K562 (cell line): Measurements from ENCODE around the gene BARHL2. TPM values are rescaled to one million over a fixed set of nuclear protein-coding genes. Genes with fewer than 3 reads are reported as not detected.

Experiments used
- ATAC-seq: fragments of 200-7000 bp; cut with Tn5 transposase; 3 replicates; pipeline ENCODE4 v1.9.1; 2020; ENCODE audit warnings: moderate library complexity
- BruUV-seq: library from RNA; stranded (reverse); fragments of 400-500 nt; replicated peaks from 2 replicates; lab custom pipeline; 2021; lab: Mats Ljungman, UMichigan
- CTCF ChIA-PET: fragments of 300-600 bp; formaldehyde crosslinking; extraction: SDS; loops from one replicate; lab custom pipeline; 2021; ENCODE audit warnings: low intra/inter-chr PET ratio; lab: Yijun Ruan, JAX
- POLR2A ChIA-PET: fragments of 300-600, 350-650 bp; sonication (Branson Sonifier 250); formaldehyde crosslinking; extraction: SDS; loops from one replicate; lab custom pipeline; 2021; ENCODE audit warnings: antibody characterized with exemption, inconsistent platforms; lab: Yijun Ruan, JAX
- DNase-seq, 4 experiments: peaks; one replicate each; pipeline versions ENCODE4 v3.0.0 to v3.0.0-alpha.2; 2011 to 2018; ENCODE audit warnings: low spot score in 3 of 4, mixed read lengths in 3 of 4; ENCODE audit errors: extremely low read depth in 1 of 4
- FAIRE-seq: peaks from 2 replicates; lab custom pipeline; 2011; peaks lifted over from hg19 to GRCh38; lab: Jason Lieb, UNC
- H2AFZ ChIP-seq: 2 replicates; pipeline ENCODE4 v1.6.0; 2011; ENCODE audit warnings: low read depth, low read length, control low read depth, inconsistent platforms
- H3K27ac ChIP-seq: fragments of 200-600 bp; 3 replicates; pipeline ENCODE4 v1.8.0; 2011; ENCODE audit warnings: low read depth, mild to moderate bottlenecking, control low read depth, inconsistent platforms, low read length, moderate library complexity, mixed read lengths; ENCODE audit errors: extremely low read depth
- H3K27me3 ChIP-seq, 2 experiments: fragments of 300-600 bp in 1 of 2; 2 replicates in 1 of 2; 3 replicates in 1 of 2; pipeline versions ENCODE4 v1.6.0 to v1.8.0; 2011; ENCODE audit warnings: inconsistent platforms in 2 of 2, low read length in 2 of 2, mild to moderate bottlenecking in 1 of 2, mixed read lengths in 1 of 2, moderate library complexity in 1 of 2; ENCODE audit not compliant: control insufficient read depth in 2 of 2, insufficient read depth in 2 of 2
- H3K36me3 ChIP-seq: fragments of 300-600 bp; 3 replicates; pipeline ENCODE4 v1.8.0; 2011; ENCODE audit warnings: mild to moderate bottlenecking, low read length, inconsistent platforms; ENCODE audit not compliant: control insufficient read depth, insufficient read depth
- H3K4me1 ChIP-seq, 2 experiments: fragments of 200-600 bp in 1 of 2; replicated peaks in 1 of 2; 2 replicates in 1 of 2; 3 replicates in 1 of 2; pipeline versions ENCODE4 v1.5.1 to v1.8.0; 2011; ENCODE audit warnings: inconsistent platforms in 2 of 2, low read length in 2 of 2, mild to moderate bottlenecking in 1 of 2, mixed read lengths in 1 of 2, moderate library complexity in 1 of 2; ENCODE audit not compliant: control insufficient read depth in 2 of 2, insufficient read depth in 2 of 2
- H3K4me2 ChIP-seq: 2 replicates; pipeline ENCODE4 v1.6.1; 2011; ENCODE audit warnings: low read length, control low read depth, inconsistent platforms, mixed read lengths; ENCODE audit not compliant: insufficient read depth
- H3K4me3 ChIP-seq: fragments of 200-600 bp; sonication (generic), shearing (Covaris generic); 2 replicates; pipeline ENCODE4 v1.5.1; 2016; ENCODE audit warnings: control low read depth, inconsistent platforms
- H3K79me2 ChIP-seq: fragments of 200-600 bp; 3 replicates; pipeline ENCODE4 v1.8.0; 2011; ENCODE audit warnings: low read length, inconsistent platforms; ENCODE audit not compliant: control insufficient read depth, insufficient read depth
- H3K9ac ChIP-seq, 2 experiments: 2 replicates each; pipeline versions ENCODE4 v1.6.0 to v1.6.1; 2011; ENCODE audit warnings: low read depth in 2 of 2, low read length in 2 of 2, control low read depth in 1 of 2, inconsistent platforms in 1 of 2, mild to moderate bottlenecking in 1 of 2, mixed read lengths in 1 of 2; ENCODE audit not compliant: insufficient read depth in 1 of 2
- H3K9me1 ChIP-seq: one replicate; pipeline ENCODE4 v1.6.0; 2011; ENCODE audit warnings: inconsistent platforms, mild to moderate bottlenecking, low read length, moderate library complexity; ENCODE audit not compliant: control insufficient read depth, insufficient read depth
- H3K9me3 ChIP-seq: replicated peaks from 2 replicates; pipeline ENCODE4 v1.5.1; 2011; ENCODE audit warnings: low read depth, low read length, inconsistent platforms; ENCODE audit not compliant: control insufficient read depth, insufficient read depth
- H4K20me1 ChIP-seq: replicated peaks from 2 replicates; pipeline ENCODE4 v1.6.1; 2011; ENCODE audit warnings: low read length, inconsistent platforms, mixed read lengths; ENCODE audit not compliant: control insufficient read depth, insufficient read depth
- TOE1 ChIP-seq, 2 experiments: fragments of 450-650 bp in 1 of 2; sonication (generic) in 1 of 2; formaldehyde crosslinking in 1 of 2; IDR thresholded peaks; 2 replicates each; pipeline versions ENCODE4 v1.7.1 to v1.8.0; 2016 to 2022; ENCODE audit warnings: borderline replicate concordance in 2 of 2, mild to moderate bottlenecking in 2 of 2, antibody characterized with exemption in 1 of 2, inconsistent platforms in 1 of 2, low read depth in 1 of 2, missing genetic modification reagents in 1 of 2, moderate library complexity in 1 of 2
- WGBS: fragments of 100-300 bp; shearing (Covaris generic); methylation state at CpG from one replicate; pipeline ENCODE4 v1.1.6; 2016; ENCODE audit warnings: low coverage, mixed read lengths; ENCODE audit not compliant: insufficient coverage; ENCODE audit errors: missing lambda C conversion rate; 5-methylcytosine and 5-hydroxymethylcytosine counted together
- in situ Hi-C: fragments of 300-500 bp; cut with MboI; formaldehyde crosslinking; loops from 4 replicates; pipeline ENCODE4 v1.15.0; 2018; ENCODE audit warnings: inconsistent platforms, mixed read lengths
- intact Hi-C: fragments of 100-400 bp; cut with micrococcal nuclease; formaldehyde crosslinking; loops from 2 replicates; pipeline ENCODE4 v1.14.2; 2022
- polyA plus RNA-seq, 8 experiments: library from polyadenylated mRNA; depleted of rRNA in 4 of 8; stranded (reverse) in 5 of 8; unstranded in 3 of 8; fragments of >200 nt; fragmentation: Nextera tagmentation in 2 of 8; fragmentation: Illumina TruSeq in 1 of 8; extraction: Ambion mirVana in 2 of 8; extraction: Trizol in 1 of 8; gene quantifications; 2 replicates each; pipeline versions ENCODE4 v1.2.1 to v1.2.3, GENCODE V29; 2011 to 2014; ENCODE audit warnings: inconsistent platforms in 1 of 8, missing spikeins in 1 of 8
- total RNA-seq, 7 experiments: library from RNA; depleted of rRNA in 6 of 7; stranded (reverse); fragments of >200 nt in 6 of 7; fragmentation: Illumina TruSeq in 2 of 7; extraction: Trizol in 2 of 7; gene quantifications; 2 replicates each; pipeline versions ENCODE4 v1.2.1 to v1.2.3, GENCODE V29; 2011 to 2021; ENCODE audit warnings: low replicate concordance in 1 of 7
- TF ChIP-seq, protein P1 (sequence below): sonication (generic); formaldehyde crosslinking; IDR thresholded peaks from 2 replicates; pipeline ENCODE4 v1.8.1; 2023; ENCODE audit warnings: mild to moderate bottlenecking, missing genetic modification reagents

Gene BARHL2
- total and polyA plus RNA-seq, 9 of the 15 experiments (the other 6 are each of a cell fraction or from before 2014, with no cell fraction given), result 0.06 to 0.11 (median 0.09) TPM; not detected in 6

- ChIA-PET CTCF (no interaction called here), POLR2A (interaction anchor here (0.6 to 0.8 kb wide), 2 partner anchors 227 to 285 kb away, joined by 3 read pairs; no protein-coding TSS in a partner anchor)
- no peaks in the 10 kb centered on the region for H3K79me2 ChIP-seq
- intact Hi-C loops, result no loop called here
- H3K9me3 ChIP-seq, result no peaks in the 10 kb centered on the region
- H3K27me3 ChIP-seq, result peaks cover 25 to 29% of the 10 kb centered on the region in 2 experiments
- DNase-seq (no peak), FAIRE-seq (no peak), ATAC-seq (no peak)
- in situ Hi-C loops, result no loop called here
- peak overlapping the region in 1 of 2 experiments; percentile 11; a peak in 1 of 4 replicates for H3K9ac ChIP-seq
- 46% methylated on average over 56 of the region's 66 CpGs for WGBS
- H3K4me3 ChIP-seq, result peak overlapping the region; percentile 42
- H3K9me1 ChIP-seq, result no peaks in the 10 kb centered on the region
- no peak for TF ChIP-seq TOE1 (IDR thresholded peaks at IDR 0.05; ENCODE audit: borderline replicate concordance)
- no peak for TF ChIP-seq TOE1 (CRISPR knock-in tag; IDR thresholded peaks at IDR 0.05; ENCODE audit: borderline replicate concordance, low read depth)
- TF ChIP-seq, protein P1, sequence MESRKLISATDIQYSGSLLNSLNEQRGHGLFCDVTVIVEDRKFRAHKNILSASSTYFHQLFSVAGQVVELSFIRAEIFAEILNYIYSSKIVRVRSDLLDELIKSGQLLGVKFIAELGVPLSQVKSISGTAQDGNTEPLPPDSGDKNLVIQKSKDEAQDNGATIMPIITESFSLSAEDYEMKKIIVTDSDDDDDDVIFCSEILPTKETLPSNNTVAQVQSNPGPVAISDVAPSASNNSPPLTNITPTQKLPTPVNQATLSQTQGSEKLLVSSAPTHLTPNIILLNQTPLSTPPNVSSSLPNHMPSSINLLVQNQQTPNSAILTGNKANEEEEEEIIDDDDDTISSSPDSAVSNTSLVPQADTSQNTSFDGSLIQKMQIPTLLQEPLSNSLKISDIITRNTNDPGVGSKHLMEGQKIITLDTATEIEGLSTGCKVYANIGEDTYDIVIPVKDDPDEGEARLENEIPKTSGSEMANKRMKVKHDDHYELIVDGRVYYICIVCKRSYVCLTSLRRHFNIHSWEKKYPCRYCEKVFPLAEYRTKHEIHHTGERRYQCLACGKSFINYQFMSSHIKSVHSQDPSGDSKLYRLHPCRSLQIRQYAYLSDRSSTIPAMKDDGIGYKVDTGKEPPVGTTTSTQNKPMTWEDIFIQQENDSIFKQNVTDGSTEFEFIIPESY (CRISPR knock-in tag), result 0 out of 2 replicates have a peak, but pooled peaks have one; percentile 20
- BruUV-seq, result no TSS peak
- no peaks in the 10 kb centered on the region for H4K20me1 ChIP-seq
- H3K36me3 ChIP-seq, result no peaks in the 10 kb centered on the region
- peak overlapping the region; percentile 86 for H2AFZ ChIP-seq
- peaks cover 0 to 33% of the 10 kb centered on the region in 2 experiments; a peak in 3 of 5 replicates for H3K4me1 ChIP-seq
- H3K4me2 ChIP-seq, result peak overlapping the region; percentile 72; the same call in 1 of the 2 replicates
- H3K27ac ChIP-seq, result no peak overlapping the region
Observed at GRCh38 chr1:90718411-90719329, 1.6 kb upstream of the BARHL2 start.
